HUDEP-2 (cell line): ENCODE measurements around the gene ATP6V0E2.
"Not testable (repeated sequence)": the region's sequence is repeated elsewhere in the genome, so short reads cannot be mapped to it uniquely, and the experiment has no call there.

ENCODE experiments used
- DNase-seq, 76 experiments: peaks; one replicate each; lab custom pipeline; 2025; ENCODE audit not compliant: unreplicated experiment in 76 of 76; lab: John Stamatoyannopoulos, UW

The ATP6V0E2 gene

GRCh38 chr7:149907776-149908376 is 34.1 kb downstream of the ATP6V0E2 start:
- DNase-seq: not testable (repeated sequence)

- not testable (repeated sequence) for DNase-seq
Observed at GRCh38 chr7:149910219-149910618, 36.5 kb downstream of the ATP6V0E2 start.

DNA sequence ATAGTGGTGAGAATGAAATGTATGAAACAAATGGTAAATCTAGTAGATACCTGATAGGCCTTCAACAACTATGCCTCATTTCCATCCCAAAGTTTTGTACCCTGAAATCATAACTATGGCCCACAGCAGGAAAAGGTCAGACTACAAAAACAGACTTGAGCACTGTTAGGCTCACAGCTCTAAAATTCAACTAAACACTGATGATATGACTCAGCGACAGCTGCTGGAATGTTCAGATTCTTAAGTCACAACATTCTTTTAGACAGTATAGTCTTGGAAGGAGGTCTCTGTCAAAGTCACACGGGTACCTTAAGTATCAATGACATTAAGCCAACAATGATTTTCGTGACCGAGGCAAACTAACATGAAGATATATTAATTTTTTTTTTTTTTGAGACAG is 38.4 kb downstream of the ATP6V0E2 start:
- DNase-seq: not testable (repeated sequence)

- not testable (repeated sequence) for DNase-seq
Observed at GRCh38 chr7:149926414-149926813, 52.6 kb downstream of the ATP6V0E2 start.
